IPS-18a (cell line): ENCODE data around the gene SCP2.

Source experiments
- H3K27ac ChIP-seq: one replicate; pipeline ENCODE4 v1.5.1; 2013; ENCODE audit warnings: low read length
- H3K27me3 ChIP-seq: one replicate; pipeline ENCODE4 v1.6.1; 2013; ENCODE audit warnings: mild to moderate bottlenecking, low read length; ENCODE audit not compliant: control insufficient read depth, insufficient read depth
- H3K36me3 ChIP-seq: one replicate; pipeline ENCODE4 v1.6.1; 2013; ENCODE audit warnings: low read depth, low read length; ENCODE audit not compliant: control insufficient read depth
- H3K4me1 ChIP-seq: one replicate; pipeline ENCODE4 v1.6.1; 2013; ENCODE audit warnings: low read depth, low read length; ENCODE audit not compliant: control insufficient read depth
- H3K4me3 ChIP-seq: one replicate; pipeline ENCODE4 v1.5.1; 2013; ENCODE audit warnings: low read length
- H3K9ac ChIP-seq: one replicate; pipeline ENCODE4 v1.6.1; 2013; ENCODE audit warnings: mild to moderate bottlenecking, low read length, moderate library complexity
- H3K9me3 ChIP-seq: one replicate; pipeline ENCODE4 v1.6.1; 2013; ENCODE audit warnings: low read depth, low read length; ENCODE audit not compliant: control insufficient read depth

Gene SCP2

GRCh38 chr1:53048960-53049573 lies 122.0 kb downstream of the SCP2 start:
- no peaks in the 10 kb centered on the region for H3K36me3 ChIP-seq
- no peaks in the 10 kb centered on the region for H3K9me3 ChIP-seq
- no peak overlapping the region for H3K4me3 ChIP-seq
- peaks cover 22% of the 10 kb centered on the region for H3K4me1 ChIP-seq
- no peak overlapping the region for H3K9ac ChIP-seq
- no peak overlapping the region for H3K27ac ChIP-seq
- H3K27me3 ChIP-seq, result no peaks in the 10 kb centered on the region

GRCh38 chr1:53049574-53049967 lies 122.5 kb downstream of the SCP2 start:
- Histone ChIP-seq H3K4me1 (peaks cover 22% of the 10 kb centered on the region), H3K9me3 (no peaks in the 10 kb centered on the region), H3K4me3 (no peak overlapping the region), H3K9ac (no peak overlapping the region), H3K27me3 (no peaks in the 10 kb centered on the region), H3K36me3 (no peaks in the 10 kb centered on the region), H3K27ac (no peak overlapping the region)

- Histone ChIP-seq H3K4me1 (peaks cover 22% of the 10 kb centered on the region), H3K27ac (no peak overlapping the region), H3K9me3 (no peaks in the 10 kb centered on the region), H3K9ac (no peak overlapping the region), H3K27me3 (no peaks in the 10 kb centered on the region), H3K36me3 (no peaks in the 10 kb centered on the region), H3K4me3 (no peak overlapping the region)
Measured at GRCh38 chr1:53050310-53050709, 123.2 kb downstream of the SCP2 start.

GRCh38 chr1:53051676-53052075 lies 124.6 kb downstream of the SCP2 start:
- Histone ChIP-seq H3K9ac (no peak overlapping the region), H3K27ac (no peak overlapping the region), H3K4me1 (peaks cover 22% of the 10 kb centered on the region), H3K27me3 (no peaks in the 10 kb centered on the region), H3K4me3 (no peak overlapping the region), H3K9me3 (no peaks in the 10 kb centered on the region), H3K36me3 (no peaks in the 10 kb centered on the region)

GRCh38 chr1:53057127-53057526 lies 130.1 kb downstream of the SCP2 start:
- Histone ChIP-seq H3K4me1 (no peaks in the 10 kb centered on the region), H3K9me3 (no peaks in the 10 kb centered on the region), H3K9ac (no peak overlapping the region), H3K4me3 (no peak overlapping the region), H3K36me3 (no peaks in the 10 kb centered on the region), H3K27me3 (peaks cover 40% of the 10 kb centered on the region), H3K27ac (no peak overlapping the region)

- H3K36me3 ChIP-seq, result no peaks in the 10 kb centered on the region
- H3K27ac ChIP-seq, result no peak overlapping the region
- peaks cover 69% of the 10 kb centered on the region for H3K27me3 ChIP-seq
- no peaks in the 10 kb centered on the region for H3K4me1 ChIP-seq
- H3K4me3 ChIP-seq, result no peak overlapping the region
- H3K9me3 ChIP-seq, result no peaks in the 10 kb centered on the region
- H3K9ac ChIP-seq, result no peak overlapping the region
Measured at GRCh38 chr1:53060579-53060978, 133.5 kb downstream of the SCP2 start.

- peak overlapping the region; percentile 51 for H3K4me3 ChIP-seq
Measured at GRCh38 chr1:53061123-53061858, 134.2 kb downstream of the SCP2 start.

GRCh38 chr1:53061859-53062707 lies 135.0 kb downstream of the SCP2 start, which contains the start of gene PODN:
TSS of gene PODN (plus strand) at chr1:53062213. CDS start at chr1:53069856, 7,643 bp downstream.
- Histone ChIP-seq H3K27me3 (peaks cover 69% of the 10 kb centered on the region), H3K36me3 (no peaks in the 10 kb centered on the region), H3K4me1 (no peaks in the 10 kb centered on the region), H3K27ac (no peak within 1 kb of the TSS), H3K9me3 (no peaks in the 10 kb centered on the region), H3K9ac (no peak within 1 kb of the TSS), H3K4me3 (peak within 1 kb of the TSS; percentile 51)

More at GRCh38 chr1:53061123-53061858, 134.2 kb downstream of the SCP2 start:
- no peaks in the 10 kb centered on the region for H3K4me1 ChIP-seq
- H3K9ac ChIP-seq, result no peak overlapping the region
- no peaks in the 10 kb centered on the region for H3K9me3 ChIP-seq
- no peak overlapping the region for H3K27ac ChIP-seq
- H3K36me3 ChIP-seq, result no peaks in the 10 kb centered on the region
- H3K27me3 ChIP-seq, result peaks cover 69% of the 10 kb centered on the region

GRCh38 chr1:53062708-53063591 lies 135.9 kb downstream of the SCP2 start:
- Histone ChIP-seq H3K4me3 (peak overlapping the region; percentile 51), H3K9ac (no peak overlapping the region), H3K36me3 (no peaks in the 10 kb centered on the region), H3K27ac (no peak overlapping the region), H3K4me1 (no peaks in the 10 kb centered on the region), H3K9me3 (no peaks in the 10 kb centered on the region), H3K27me3 (peaks cover 69% of the 10 kb centered on the region)

- H3K27ac ChIP-seq, result no peak overlapping the region
- H3K4me1 ChIP-seq, result no peaks in the 10 kb centered on the region
- H3K9me3 ChIP-seq, result no peaks in the 10 kb centered on the region
- no peak overlapping the region for H3K4me3 ChIP-seq
- H3K36me3 ChIP-seq, result no peaks in the 10 kb centered on the region
- peaks cover 61% of the 10 kb centered on the region for H3K27me3 ChIP-seq
- no peak overlapping the region for H3K9ac ChIP-seq
Measured at GRCh38 chr1:53063744-53064515, 136.9 kb downstream of the SCP2 start.
